Activated CD8-positive, alpha-beta memory T cell treated with anti-CD3 and anti-CD28 coated beads, Interleukin-2, amount 50 U/mL, for 24 hours (primary cell): ENCODE results near the gene LNPEP.
"Not testable (repeated sequence)": the region's sequence is repeated elsewhere in the genome, so short reads cannot be mapped to it uniquely, and the experiment has no call there.

Experiments
- DNase-seq: peaks from one replicate; pipeline ENCODE4 v3.0.0-alpha.2; 2020; ENCODE audit errors: extremely low read depth

LNPEP gene

GRCh38 chr5:97063251-97063650 lies 127.4 kb downstream of the LNPEP start:
- DNase-seq, result no peak

GRCh38 chr5:97065475-97065874 lies 129.6 kb downstream of the LNPEP start:
- DNase-seq, result no peak

GRCh38 chr5:97067296-97067850 lies 131.5 kb downstream of the LNPEP start:
- DNase-seq, result no peak

- DNase-seq, result no peak
These were observed 134.4 kb downstream of the LNPEP start for GRCh38 chr5:97070234-97070633.

GRCh38 chr5:97071101-97071500 lies 135.2 kb downstream of the LNPEP start:
- DNase-seq, result no peak

GRCh38 chr5:97071993-97072392 lies 136.1 kb downstream of the LNPEP start:
- DNase-seq, result no peak

- no peak for DNase-seq
These were observed 136.8 kb downstream of the LNPEP start for GRCh38 chr5:97072696-97073095.

- no peak for DNase-seq
These were observed 137.5 kb downstream of the LNPEP start for GRCh38 chr5:97073420-97073819.

- DNase-seq, result no peak
These were observed 139.1 kb downstream of the LNPEP start for GRCh38 chr5:97074859-97075489.

- DNase-seq, result no peak
These were observed 139.8 kb downstream of the LNPEP start for GRCh38 chr5:97075649-97076048.

- DNase-seq, result no peak
These were observed 140.2 kb downstream of the LNPEP start for GRCh38 chr5:97076098-97076497.

- DNase-seq, result no peak
These were observed 141.4 kb downstream of the LNPEP start for GRCh38 chr5:97077246-97077645.

GRCh38 chr5:97078958-97079743 lies 143.3 kb downstream of the LNPEP start:
- no peak for DNase-seq

GRCh38 chr5:97084782-97085458 lies 149.0 kb downstream of the LNPEP start:
- DNase-seq, result not testable (repeated sequence)

GRCh38 chr5:97085459-97086181 lies 149.7 kb downstream of the LNPEP start:
- no peak for DNase-seq
